HG03025 (cell line): ENCODE data around the gene DHRS2.
"Not testable (repeated sequence)": the region's sequence is repeated elsewhere in the genome, so short reads cannot be mapped to it uniquely, and the experiment has no call there.

Experiments used
- ATAC-seq: cut with Tn5 transposase; IDR thresholded peaks from one replicate; pipeline ENCODE4 v1.9.1; 2021; ENCODE audit warnings: mild to moderate bottlenecking, moderate library complexity; ENCODE audit not compliant: unreplicated experiment, low FRiP score

DHRS2 gene

GRCh38 chr14:23636317-23637211 lies at the start of gene DHRS2:
Gene DHRS2 (plus strand): TSS chr14:23636364. CDS start chr14:23638865, 2,501 bp downstream.
- ATAC-seq = no peak

GRCh38 chr14:23588884-23589598 lies 47.1 kb upstream of the DHRS2 start:
- ATAC-seq = peak; percentile 83

- no peak for ATAC-seq
Observed at GRCh38 chr14:23589606-23590005, 46.6 kb upstream of the DHRS2 start.

- ATAC-seq = no peak
Observed at GRCh38 chr14:23590198-23590597, 46.0 kb upstream of the DHRS2 start.

GRCh38 chr14:23594191-23594590 lies 42.0 kb upstream of the DHRS2 start:
- ATAC-seq = not testable (repeated sequence)

GRCh38 chr14:23600322-23600707 lies 35.8 kb upstream of the DHRS2 start:
- ATAC-seq = no peak

- ATAC-seq = no peak
Observed at GRCh38 chr14:23600806-23601205, 35.4 kb upstream of the DHRS2 start.

GRCh38 chr14:23601424-23601823 lies 34.7 kb upstream of the DHRS2 start:
- no peak for ATAC-seq

GRCh38 chr14:23601845-23602180 lies 34.4 kb upstream of the DHRS2 start:
- ATAC-seq = no peak

GRCh38 chr14:23602181-23603095 lies 33.7 kb upstream of the DHRS2 start:
- no peak for ATAC-seq

GRCh38 chr14:23603103-23603502 lies 33.1 kb upstream of the DHRS2 start:
- ATAC-seq = no peak

GRCh38 chr14:23604148-23604547 lies 32.0 kb upstream of the DHRS2 start:
- no peak for ATAC-seq

GRCh38 chr14:23604675-23605170 lies 31.4 kb upstream of the DHRS2 start:
- no peak for ATAC-seq

GRCh38 chr14:23605931-23606585 lies 30.1 kb upstream of the DHRS2 start:
- peak; percentile 58 for ATAC-seq

- ATAC-seq = no peak
Observed at GRCh38 chr14:23608454-23608853, 27.7 kb upstream of the DHRS2 start.

GRCh38 chr14:23609001-23609400 lies 27.2 kb upstream of the DHRS2 start:
- no peak for ATAC-seq

- not testable (repeated sequence) for ATAC-seq
Observed at GRCh38 chr14:23609411-23610089, 26.6 kb upstream of the DHRS2 start.

GRCh38 chr14:23610090-23610814 lies 25.9 kb upstream of the DHRS2 start:
- ATAC-seq = no peak

- no peak for ATAC-seq
Observed at GRCh38 chr14:23610815-23611289, 25.3 kb upstream of the DHRS2 start.
